Vagina (tissue), 2 donors: ENCODE data around the gene ABCC1.

ENCODE experiments used
- CTCF ChIP-seq, 3 experiments: fragments of 450-650 bp in 2 of 3; fragments of 200-600 bp in 1 of 3; sonication (generic) in 1 of 3; IDR thresholded peaks; one replicate each; pipeline ENCODE4 v1.5.1; 2017 to 2019; ENCODE audit warnings: antibody characterized with exemption in 3 of 3, mild to moderate bottlenecking in 2 of 3, moderate library complexity in 2 of 3
- POLR2A ChIP-seq, 2 donors: fragments of 450-650 bp; IDR thresholded peaks; one replicate each; pipeline ENCODE4 v1.6.1; 2017; ENCODE audit warnings: antibody characterized with exemption in 2 of 2, mild to moderate bottlenecking in 2 of 2, moderate library complexity in 2 of 2
- POLR2AphosphoS5 ChIP-seq, 2 donors: sonication (generic); formaldehyde crosslinking; IDR thresholded peaks; one replicate each; pipeline ENCODE4 v1.9.0; 2017; ENCODE audit warnings: antibody characterized with exemption in 2 of 2, mild to moderate bottlenecking in 2 of 2, low read depth in 1 of 2; ENCODE audit not compliant: insufficient read depth in 1 of 2

- TF ChIP-seq POLR2A (IDR thresholded peaks at IDR 0.05) (no peak), CTCF (IDR thresholded peaks at IDR 0.05) (no peak), POLR2AphosphoS5 (IDR thresholded peaks at IDR 0.05; ENCODE audit: insufficient read depth in 1 of 2, low read depth in 1 of 2) (no peak)
These were observed 73.3 kb downstream of the ABCC1 start for GRCh38 chr16:16022683-16023064.
